ENCODE measurements around the gene MRRF.
"Not testable (repeated sequence)": the region's sequence is repeated elsewhere in the genome, so short reads cannot be mapped to it uniquely, and the experiment has no call there.

The MRRF gene

GRCh38 chr9:122330466-122330865 lies 65.8 kb downstream of the MRRF start:
- in situ Hi-C loops (cut with MboI; ENCODE audit: low sequenced_read_pairs), result not testable (repeated sequence)

GRCh38 chr9:122331523-122331927 lies 66.8 kb downstream of the MRRF start:
- in situ Hi-C loops (cut with MboI; ENCODE audit: low sequenced_read_pairs), result no loop called here

GRCh38 chr9:122332083-122332482 lies 67.4 kb downstream of the MRRF start:
- in situ Hi-C loops (cut with MboI; ENCODE audit: low sequenced_read_pairs), result no loop called here

- in situ Hi-C loops (cut with MboI; ENCODE audit: low sequenced_read_pairs), result no loop called here
Measured at GRCh38 chr9:122332644-122333043, 68.0 kb downstream of the MRRF start.

- in situ Hi-C loops (cut with MboI; ENCODE audit: low sequenced_read_pairs), result no loop called here
Measured at GRCh38 chr9:122333169-122333808, 68.6 kb downstream of the MRRF start.

GRCh38 chr9:122334916-122335315 lies 70.2 kb downstream of the MRRF start:
- in situ Hi-C loops (cut with MboI; ENCODE audit: low sequenced_read_pairs), result no loop called here

GRCh38 chr9:122336189-122336588 lies 71.5 kb downstream of the MRRF start:
- in situ Hi-C loops (cut with MboI; ENCODE audit: low sequenced_read_pairs), result no loop called here

- in situ Hi-C loops (cut with MboI; ENCODE audit: low sequenced_read_pairs), result no loop called here
Measured at GRCh38 chr9:122336866-122337555, 72.3 kb downstream of the MRRF start.

GRCh38 chr9:122337556-122337929 lies 72.9 kb downstream of the MRRF start:
- in situ Hi-C loops (cut with MboI; ENCODE audit: low sequenced_read_pairs), result no loop called here

GRCh38 chr9:122338536-122338935 lies 73.9 kb downstream of the MRRF start:
- in situ Hi-C loops (cut with MboI; ENCODE audit: low sequenced_read_pairs), result no loop called here

- in situ Hi-C loops (cut with MboI; ENCODE audit: low sequenced_read_pairs), result no loop called here
Measured at GRCh38 chr9:122338994-122339393, 74.3 kb downstream of the MRRF start.

GRCh38 chr9:122339579-122339978 lies 74.9 kb downstream of the MRRF start:
- in situ Hi-C loops (cut with MboI; ENCODE audit: low sequenced_read_pairs), result no loop called here

- in situ Hi-C loops (cut with MboI; ENCODE audit: low sequenced_read_pairs), result no loop called here
Measured at GRCh38 chr9:122340161-122340560, 75.5 kb downstream of the MRRF start.

- in situ Hi-C loops (cut with MboI; ENCODE audit: low sequenced_read_pairs), result no loop called here
Measured at GRCh38 chr9:122342323-122343050, 77.8 kb downstream of the MRRF start.

- in situ Hi-C loops (cut with MboI; ENCODE audit: low sequenced_read_pairs), result loop anchor here (5.0 kb wide), 1 partner anchor 224 kb away; no protein-coding TSS in a partner anchor
Measured at GRCh38 chr9:122346478-122347347, 82.0 kb downstream of the MRRF start.

- in situ Hi-C loops (cut with MboI; ENCODE audit: low sequenced_read_pairs), result loop anchor here (5.0 kb wide), 1 partner anchor 225 kb away; no protein-coding TSS in a partner anchor
Measured at GRCh38 chr9:122347348-122348287, 82.9 kb downstream of the MRRF start.

- in situ Hi-C loops (cut with MboI; ENCODE audit: low sequenced_read_pairs), result loop anchor here (5.0 kb wide), 1 partner anchor 226 kb away; no protein-coding TSS in a partner anchor
Measured at GRCh38 chr9:122348288-122348777, 83.7 kb downstream of the MRRF start.

GRCh38 chr9:122348791-122349190 lies 84.1 kb downstream of the MRRF start:
- in situ Hi-C loops (cut with MboI; ENCODE audit: low sequenced_read_pairs), result loop anchor here (5.0 kb wide), 1 partner anchor 226 kb away; no protein-coding TSS in a partner anchor

GRCh38 chr9:122349201-122349600 lies 84.5 kb downstream of the MRRF start:
- in situ Hi-C loops (cut with MboI; ENCODE audit: low sequenced_read_pairs), result loop anchor here (5.0 kb wide), 1 partner anchor 227 kb away; no protein-coding TSS in a partner anchor
